ENCODE data around the gene ADAM8. TPM values are rescaled to one million over a fixed set of nuclear protein-coding genes. Genes with fewer than 3 reads are reported as not detected.

ADAM8 gene
- total RNA-seq, 1 donor from 2014 or later: 1.5 TPM

GRCh38 chr10:133315847-133316246 lies 39.2 kb upstream of the ADAM8 start:
- Mint-ChIP-seq H3K4me1 (ENCODE audit: unreplicated experiment) (peaks cover 3% of the 10 kb centered on the region), H3K36me3 (ENCODE audit: low read depth, unreplicated experiment) (peaks cover 4% of the 10 kb centered on the region), H3K4me3 (ENCODE audit: unreplicated experiment) (no peak overlapping the region), H3K27ac (ENCODE audit: unreplicated experiment) (no peak overlapping the region), H3K9me3 (ENCODE audit: unreplicated experiment) (no peaks in the 10 kb centered on the region), H3K27me3 (ENCODE audit: unreplicated experiment) (peaks cover 2% of the 10 kb centered on the region)
- DNase-seq (ENCODE audit: low spot score): no peak
- no peak for TF ChIP-seq CTCF (IDR thresholded peaks at IDR 0.05; ENCODE audit: unreplicated experiment)

GRCh38 chr10:133314911-133315310 lies 38.2 kb upstream of the ADAM8 start:
- Mint-ChIP-seq H3K4me3 (ENCODE audit: unreplicated experiment) (no peak overlapping the region), H3K9me3 (ENCODE audit: unreplicated experiment) (no peaks in the 10 kb centered on the region)

DNA sequence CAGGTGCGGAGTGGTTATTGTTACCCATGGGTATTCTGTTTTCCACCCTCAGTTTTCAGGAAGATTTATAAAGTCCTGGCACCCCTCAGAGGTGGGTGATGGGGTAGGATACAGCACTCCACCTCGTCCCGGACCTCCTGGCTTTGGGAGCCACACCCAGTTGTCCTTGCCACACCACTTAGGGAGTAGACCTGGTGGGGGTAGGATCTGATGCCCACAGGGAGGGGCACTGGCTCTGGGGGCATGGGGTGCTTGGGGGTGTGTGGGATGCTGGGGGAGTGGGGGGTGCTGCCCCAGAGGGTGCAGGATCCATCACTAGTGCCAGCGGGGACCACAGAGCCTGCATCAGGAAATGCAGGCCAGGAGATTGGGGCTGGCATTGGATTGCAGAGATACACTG lies 36.5 kb upstream of the ADAM8 start:
- DNase-seq (ENCODE audit: low spot score): no peak
- Mint-ChIP-seq H3K36me3 (ENCODE audit: low read depth, unreplicated experiment) (peaks cover 5% of the 10 kb centered on the region), H3K27ac (ENCODE audit: unreplicated experiment) (no peak overlapping the region), H3K4me1 (ENCODE audit: unreplicated experiment) (peaks cover 1% of the 10 kb centered on the region), H3K4me3 (ENCODE audit: unreplicated experiment) (no peak overlapping the region), H3K27me3 (ENCODE audit: unreplicated experiment) (peaks cover 6% of the 10 kb centered on the region), H3K9me3 (ENCODE audit: unreplicated experiment) (no peaks in the 10 kb centered on the region)
- TF ChIP-seq CTCF (IDR thresholded peaks at IDR 0.05; ENCODE audit: unreplicated experiment): no peak

More at GRCh38 chr10:133314911-133315310, 38.2 kb upstream of the ADAM8 start:
- Mint-ChIP-seq H3K36me3 (ENCODE audit: low read depth, unreplicated experiment) (peaks cover 4% of the 10 kb centered on the region), H3K27me3 (ENCODE audit: unreplicated experiment) (peaks cover 3% of the 10 kb centered on the region), H3K27ac (ENCODE audit: unreplicated experiment) (no peak overlapping the region), H3K4me1 (ENCODE audit: unreplicated experiment) (peaks cover 3% of the 10 kb centered on the region)
- TF ChIP-seq CTCF (IDR thresholded peaks at IDR 0.05; ENCODE audit: unreplicated experiment): no peak
- DNase-seq (ENCODE audit: low spot score): no peak

- no peak for TF ChIP-seq CTCF (IDR thresholded peaks at IDR 0.05; ENCODE audit: unreplicated experiment)
Observed at GRCh38 chr10:133312769-133313145, 36.1 kb upstream of the ADAM8 start.

DNA sequence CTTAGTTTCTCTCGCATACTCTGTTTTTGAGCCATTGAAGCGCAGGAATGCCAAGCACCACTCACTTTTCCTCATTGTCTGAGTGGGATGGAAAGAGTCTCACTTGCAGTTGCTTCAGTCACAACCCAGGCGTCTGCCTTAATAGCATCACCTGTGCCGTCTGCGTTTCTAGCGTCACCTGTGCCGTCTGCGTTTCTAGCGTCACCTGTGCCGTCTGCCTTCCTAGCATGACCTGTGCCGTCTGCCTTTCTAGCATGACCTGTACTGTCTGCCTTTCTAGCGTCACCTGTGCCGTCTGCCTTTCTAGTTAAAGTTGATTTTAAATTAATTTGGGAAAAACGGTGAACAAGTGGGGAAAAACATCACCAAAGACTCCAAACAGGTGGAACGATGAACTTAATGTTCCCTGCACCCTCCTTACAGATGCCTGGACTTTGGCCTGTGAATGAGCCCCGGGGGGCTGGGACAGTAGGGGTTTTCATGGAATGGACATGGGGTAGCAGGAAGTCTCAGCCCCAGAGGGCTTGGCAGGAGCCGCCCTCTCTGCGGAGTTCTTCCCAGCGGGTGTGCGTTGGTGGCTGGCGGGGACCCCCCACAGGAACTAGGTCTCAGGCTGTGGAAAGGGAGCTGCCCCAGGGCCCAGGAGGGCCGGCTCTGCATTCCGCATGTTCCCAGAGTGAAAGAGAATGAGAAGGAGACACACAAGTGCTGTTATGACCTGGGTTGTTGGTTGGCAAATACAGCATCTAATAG lies 35.5 kb upstream of the ADAM8 start:
- no peak for TF ChIP-seq CTCF (IDR thresholded peaks at IDR 0.05; ENCODE audit: unreplicated experiment)
- peaks cover 14% of the 10 kb centered on the region for H3K27me3 Mint-ChIP-seq (ENCODE audit: unreplicated experiment)
- no peak overlapping the region for H3K4me3 Mint-ChIP-seq (ENCODE audit: unreplicated experiment)
- H3K4me1 Mint-ChIP-seq (ENCODE audit: unreplicated experiment): peaks cover 9% of the 10 kb centered on the region
- H3K9me3 Mint-ChIP-seq (ENCODE audit: unreplicated experiment): no peaks in the 10 kb centered on the region
- peaks cover 13% of the 10 kb centered on the region for H3K36me3 Mint-ChIP-seq (ENCODE audit: low read depth, unreplicated experiment)
- H3K27ac Mint-ChIP-seq (ENCODE audit: unreplicated experiment): no peak overlapping the region
- no peak for DNase-seq (ENCODE audit: low spot score)

More at GRCh38 chr10:133312769-133313145, 36.1 kb upstream of the ADAM8 start:
- peaks cover 10% of the 10 kb centered on the region for H3K27me3 Mint-ChIP-seq (ENCODE audit: unreplicated experiment)
- H3K4me3 Mint-ChIP-seq (ENCODE audit: unreplicated experiment): no peak overlapping the region
- no peak overlapping the region for H3K27ac Mint-ChIP-seq (ENCODE audit: unreplicated experiment)
- peaks cover 10% of the 10 kb centered on the region for H3K36me3 Mint-ChIP-seq (ENCODE audit: low read depth, unreplicated experiment)
- no peaks in the 10 kb centered on the region for H3K9me3 Mint-ChIP-seq (ENCODE audit: unreplicated experiment)
- peaks cover 5% of the 10 kb centered on the region for H3K4me1 Mint-ChIP-seq (ENCODE audit: unreplicated experiment)
- no peak for DNase-seq (ENCODE audit: low spot score)

Data from endothelial cell (in vitro differentiated cells).